Epithelial cell of esophagus (primary cell): ENCODE results near the gene YIPF7.

Experiments
- DNase-seq: peaks from one replicate; pipeline ENCODE4 v3.0.0; 2010; ENCODE audit warnings: low read depth
- H3K4me3 ChIP-seq: 2 replicates; pipeline ENCODE4 v1.5.1; 2011; ENCODE audit warnings: mild to moderate bottlenecking, low read length, control low read depth
- TF ChIP-seq, protein P1 (sequence below): IDR thresholded peaks from 2 replicates; pipeline ENCODE4 v1.5.1; 2011; ENCODE audit warnings: low read depth, mild to moderate bottlenecking, low read length, control low read depth, inconsistent platforms; ENCODE audit not compliant: insufficient read depth; ENCODE audit errors: missing control alignments

YIPF7 gene

DNA sequence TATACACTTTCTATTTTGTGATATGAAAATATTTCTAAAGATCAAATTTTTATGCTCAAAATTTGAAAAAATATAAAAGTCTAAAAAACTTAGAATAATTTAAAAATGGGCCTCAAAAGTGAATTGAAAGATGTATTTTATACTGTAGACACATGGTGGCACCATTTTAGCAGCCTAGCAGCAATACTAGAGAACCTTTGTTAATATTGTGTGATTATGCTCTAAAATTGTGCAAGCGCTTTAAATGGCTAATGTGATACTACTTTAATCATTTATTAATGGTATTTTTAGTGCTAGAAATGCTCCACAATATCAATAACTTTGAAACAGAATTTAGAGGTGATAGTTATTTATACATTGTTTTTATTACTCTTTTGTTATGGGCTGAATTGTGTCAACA lies 23.0 kb upstream of the YIPF7 start:
- H3K4me3 ChIP-seq: no peak overlapping the region
- no peak for DNase-seq
- TF ChIP-seq, protein P1, sequence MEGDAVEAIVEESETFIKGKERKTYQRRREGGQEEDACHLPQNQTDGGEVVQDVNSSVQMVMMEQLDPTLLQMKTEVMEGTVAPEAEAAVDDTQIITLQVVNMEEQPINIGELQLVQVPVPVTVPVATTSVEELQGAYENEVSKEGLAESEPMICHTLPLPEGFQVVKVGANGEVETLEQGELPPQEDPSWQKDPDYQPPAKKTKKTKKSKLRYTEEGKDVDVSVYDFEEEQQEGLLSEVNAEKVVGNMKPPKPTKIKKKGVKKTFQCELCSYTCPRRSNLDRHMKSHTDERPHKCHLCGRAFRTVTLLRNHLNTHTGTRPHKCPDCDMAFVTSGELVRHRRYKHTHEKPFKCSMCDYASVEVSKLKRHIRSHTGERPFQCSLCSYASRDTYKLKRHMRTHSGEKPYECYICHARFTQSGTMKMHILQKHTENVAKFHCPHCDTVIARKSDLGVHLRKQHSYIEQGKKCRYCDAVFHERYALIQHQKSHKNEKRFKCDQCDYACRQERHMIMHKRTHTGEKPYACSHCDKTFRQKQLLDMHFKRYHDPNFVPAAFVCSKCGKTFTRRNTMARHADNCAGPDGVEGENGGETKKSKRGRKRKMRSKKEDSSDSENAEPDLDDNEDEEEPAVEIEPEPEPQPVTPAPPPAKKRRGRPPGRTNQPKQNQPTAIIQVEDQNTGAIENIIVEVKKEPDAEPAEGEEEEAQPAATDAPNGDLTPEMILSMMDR: no peak

GRCh38 chr4:44671636-44672035 lies 20.2 kb upstream of the YIPF7 start:
- no peak for DNase-seq
- TF ChIP-seq, protein P1: no peak
- H3K4me3 ChIP-seq: no peak overlapping the region

- no peak for DNase-seq
- no peak overlapping the region for H3K4me3 ChIP-seq
- TF ChIP-seq, protein P1: no peak
Measured at GRCh38 chr4:44670506-44671199, 19.2 kb upstream of the YIPF7 start.

- TF ChIP-seq, protein P1: no peak
- no peak for DNase-seq
- H3K4me3 ChIP-seq: no peak overlapping the region
Measured at GRCh38 chr4:44668526-44668925, 17.1 kb upstream of the YIPF7 start.

DNA sequence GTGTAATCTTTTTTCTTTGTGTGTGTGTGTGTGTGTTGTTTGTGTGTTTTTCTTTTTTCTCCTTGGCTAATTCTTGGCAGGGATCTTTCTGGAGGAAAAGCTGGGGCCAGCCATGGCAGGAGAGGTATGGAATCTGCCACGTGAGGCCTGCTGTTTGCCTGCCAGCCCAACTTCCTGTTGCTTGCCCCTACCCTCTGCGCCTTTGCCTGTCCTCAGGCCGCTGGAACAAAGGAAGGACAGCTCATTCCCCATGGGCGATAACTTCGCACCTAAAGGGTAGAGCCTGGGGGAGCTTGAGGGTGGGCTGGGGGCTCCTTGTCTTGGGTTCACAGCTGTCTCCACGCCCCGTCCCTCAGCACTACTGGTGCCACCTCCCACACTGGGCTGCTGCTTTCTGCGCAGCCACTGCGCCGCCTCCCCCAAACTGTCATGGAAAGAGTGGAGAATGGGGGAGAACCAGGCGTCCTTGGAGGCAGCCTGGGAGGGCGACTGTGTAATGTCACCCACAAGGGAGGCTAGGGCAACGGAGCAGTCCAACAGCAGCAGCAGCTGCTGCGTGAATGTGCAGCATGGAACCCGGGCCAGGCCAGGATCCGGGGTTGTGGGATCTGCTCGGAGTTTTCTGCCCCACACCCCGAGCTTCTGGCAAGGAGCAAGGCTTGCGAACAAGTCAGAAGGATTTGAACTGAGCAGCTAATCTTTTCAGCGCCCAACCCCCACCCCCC lies 12.3 kb upstream of the YIPF7 start:
- TF ChIP-seq, protein P1: no peak
- H3K4me3 ChIP-seq: no peak overlapping the region
- DNase-seq: no peak

- TF ChIP-seq, protein P1: no peak
- no peak for DNase-seq
- H3K4me3 ChIP-seq: no peak overlapping the region
Measured at GRCh38 chr4:44662623-44663005, 11.2 kb upstream of the YIPF7 start.
